HEK293 (cell line): ENCODE data around the gene IMMT.

Experiments used
- ZNF175 ChIP-seq: fragments of 450-650 bp; formaldehyde crosslinking; IDR thresholded peaks from 2 replicates; pipeline ENCODE4 v1.5.1; 2016; ENCODE audit warnings: missing biosample characterization, missing genetic modification characterization
- TF ChIP-seq, protein P1 (sequence below): fragments of 450-650 bp; formaldehyde crosslinking; IDR thresholded peaks from 2 replicates; pipeline ENCODE4 v1.5.1; 2016; ENCODE audit warnings: missing biosample characterization, missing genetic modification characterization
- TF ChIP-seq, protein P2 (sequence below): fragments of 450-650 bp; formaldehyde crosslinking; IDR thresholded peaks from 2 replicates; pipeline ENCODE4 v1.5.1; 2016; ENCODE audit warnings: missing biosample characterization, missing genetic modification characterization

DNA sequence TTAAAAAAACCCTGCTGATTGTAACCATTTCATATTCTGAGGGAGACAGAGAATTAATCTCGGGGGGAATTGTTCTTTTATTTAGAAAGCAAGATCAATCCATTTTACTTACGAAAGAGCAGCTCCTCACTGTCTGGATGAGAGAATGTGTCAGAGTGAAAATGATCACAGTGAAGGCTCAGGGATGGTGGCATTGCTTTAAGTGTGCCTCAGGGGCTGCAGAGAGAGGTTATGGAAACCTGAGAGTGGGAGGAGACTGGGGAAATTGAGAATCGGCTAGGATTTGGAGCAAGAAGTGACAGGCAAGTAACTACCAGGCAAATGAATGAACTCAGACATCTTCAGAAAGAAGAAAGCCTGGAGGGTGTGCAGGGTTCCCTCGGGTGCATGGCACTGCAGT is 38.2 kb upstream of the IMMT start:
- TF ChIP-seq, protein P1, sequence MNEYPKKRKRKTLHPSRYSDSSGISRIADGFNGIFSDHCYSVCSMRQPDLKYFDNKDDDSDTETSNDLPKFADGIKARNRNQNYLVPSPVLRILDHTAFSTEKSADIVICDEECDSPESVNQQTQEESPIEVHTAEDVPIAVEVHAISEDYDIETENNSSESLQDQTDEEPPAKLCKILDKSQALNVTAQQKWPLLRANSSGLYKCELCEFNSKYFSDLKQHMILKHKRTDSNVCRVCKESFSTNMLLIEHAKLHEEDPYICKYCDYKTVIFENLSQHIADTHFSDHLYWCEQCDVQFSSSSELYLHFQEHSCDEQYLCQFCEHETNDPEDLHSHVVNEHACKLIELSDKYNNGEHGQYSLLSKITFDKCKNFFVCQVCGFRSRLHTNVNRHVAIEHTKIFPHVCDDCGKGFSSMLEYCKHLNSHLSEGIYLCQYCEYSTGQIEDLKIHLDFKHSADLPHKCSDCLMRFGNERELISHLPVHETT (tag by site-specific recombination): no peak
- TF ChIP-seq, protein P2, sequence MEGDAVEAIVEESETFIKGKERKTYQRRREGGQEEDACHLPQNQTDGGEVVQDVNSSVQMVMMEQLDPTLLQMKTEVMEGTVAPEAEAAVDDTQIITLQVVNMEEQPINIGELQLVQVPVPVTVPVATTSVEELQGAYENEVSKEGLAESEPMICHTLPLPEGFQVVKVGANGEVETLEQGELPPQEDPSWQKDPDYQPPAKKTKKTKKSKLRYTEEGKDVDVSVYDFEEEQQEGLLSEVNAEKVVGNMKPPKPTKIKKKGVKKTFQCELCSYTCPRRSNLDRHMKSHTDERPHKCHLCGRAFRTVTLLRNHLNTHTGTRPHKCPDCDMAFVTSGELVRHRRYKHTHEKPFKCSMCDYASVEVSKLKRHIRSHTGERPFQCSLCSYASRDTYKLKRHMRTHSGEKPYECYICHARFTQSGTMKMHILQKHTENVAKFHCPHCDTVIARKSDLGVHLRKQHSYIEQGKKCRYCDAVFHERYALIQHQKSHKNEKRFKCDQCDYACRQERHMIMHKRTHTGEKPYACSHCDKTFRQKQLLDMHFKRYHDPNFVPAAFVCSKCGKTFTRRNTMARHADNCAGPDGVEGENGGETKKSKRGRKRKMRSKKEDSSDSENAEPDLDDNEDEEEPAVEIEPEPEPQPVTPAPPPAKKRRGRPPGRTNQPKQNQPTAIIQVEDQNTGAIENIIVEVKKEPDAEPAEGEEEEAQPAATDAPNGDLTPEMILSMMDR (tag by site-specific recombination): no peak
- no peak for TF ChIP-seq ZNF175 (tag by site-specific recombination)
